GM19438 (cell line): ENCODE measurements around the gene TASP1.
"Not testable (repeated sequence)": the region's sequence is repeated elsewhere in the genome, so short reads cannot be mapped to it uniquely, and the experiment has no call there.

ENCODE experiments used
- ATAC-seq: cut with Tn5 transposase; IDR thresholded peaks from one replicate; pipeline ENCODE4 v1.9.1; 2021; ENCODE audit warnings: low read depth; ENCODE audit not compliant: unreplicated experiment

Gene TASP1, protein sequence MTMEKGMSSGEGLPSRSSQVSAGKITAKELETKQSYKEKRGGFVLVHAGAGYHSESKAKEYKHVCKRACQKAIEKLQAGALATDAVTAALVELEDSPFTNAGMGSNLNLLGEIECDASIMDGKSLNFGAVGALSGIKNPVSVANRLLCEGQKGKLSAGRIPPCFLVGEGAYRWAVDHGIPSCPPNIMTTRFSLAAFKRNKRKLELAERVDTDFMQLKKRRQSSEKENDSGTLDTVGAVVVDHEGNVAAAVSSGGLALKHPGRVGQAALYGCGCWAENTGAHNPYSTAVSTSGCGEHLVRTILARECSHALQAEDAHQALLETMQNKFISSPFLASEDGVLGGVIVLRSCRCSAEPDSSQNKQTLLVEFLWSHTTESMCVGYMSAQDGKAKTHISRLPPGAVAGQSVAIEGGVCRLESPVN

DNA sequence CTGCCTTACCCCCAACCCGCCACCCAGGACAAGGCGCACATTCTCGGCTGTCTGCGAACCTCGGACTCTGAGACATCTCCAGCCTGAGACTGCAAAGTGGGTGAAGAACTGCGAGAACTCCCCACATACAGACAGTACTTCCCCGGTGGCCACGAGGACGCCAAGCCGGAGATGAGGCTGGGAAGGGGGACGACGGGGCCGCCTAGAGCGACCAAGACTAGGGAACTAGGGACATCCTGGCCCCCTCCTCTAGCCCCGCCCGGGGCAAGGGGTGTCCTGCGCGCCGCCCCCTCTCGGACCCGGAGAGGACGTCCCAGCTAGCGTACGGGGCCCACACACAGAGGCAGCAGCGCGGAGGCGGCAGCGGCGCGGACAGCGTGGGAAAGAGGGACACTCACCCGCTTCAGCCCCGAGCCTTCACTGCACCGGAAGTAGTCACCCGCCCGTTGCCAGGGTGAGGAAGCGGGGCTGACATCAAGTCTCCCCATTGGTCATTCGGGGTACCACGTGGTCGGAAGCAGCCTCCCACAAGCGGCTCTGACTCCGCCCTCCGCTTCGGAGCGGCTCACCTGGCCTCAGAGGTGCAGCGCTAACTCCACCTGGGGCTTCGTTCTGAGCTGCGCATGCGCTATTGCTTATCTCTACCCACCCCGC is at the start of gene TASP1:
TASP1 (minus strand) TSS at position 437 of the 654 bp plus-strand sequence. CDS start 8,854 bp downstream, outside the sequence.
- peak; percentile 100 for ATAC-seq

DNA sequence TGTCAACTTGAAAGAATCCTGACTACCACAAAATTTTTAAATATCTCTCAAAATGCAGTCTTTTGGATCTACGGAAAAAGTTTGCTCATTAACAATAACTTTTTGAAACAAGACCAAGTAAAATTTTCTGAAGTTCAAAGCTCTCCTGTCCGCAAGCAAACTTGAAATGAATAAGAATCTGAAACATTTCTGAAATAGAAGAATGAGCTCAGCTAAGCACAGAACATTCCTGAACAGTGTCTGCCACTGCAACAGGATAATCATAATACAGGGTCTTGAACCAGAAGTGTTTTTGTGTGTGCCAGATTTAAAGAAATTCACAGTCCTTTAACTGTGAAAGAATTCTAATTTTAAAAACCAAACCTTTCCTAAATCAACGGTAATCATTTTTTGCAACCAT is 49.1 kb upstream of the TASP1 start:
- ATAC-seq = no peak

DNA sequence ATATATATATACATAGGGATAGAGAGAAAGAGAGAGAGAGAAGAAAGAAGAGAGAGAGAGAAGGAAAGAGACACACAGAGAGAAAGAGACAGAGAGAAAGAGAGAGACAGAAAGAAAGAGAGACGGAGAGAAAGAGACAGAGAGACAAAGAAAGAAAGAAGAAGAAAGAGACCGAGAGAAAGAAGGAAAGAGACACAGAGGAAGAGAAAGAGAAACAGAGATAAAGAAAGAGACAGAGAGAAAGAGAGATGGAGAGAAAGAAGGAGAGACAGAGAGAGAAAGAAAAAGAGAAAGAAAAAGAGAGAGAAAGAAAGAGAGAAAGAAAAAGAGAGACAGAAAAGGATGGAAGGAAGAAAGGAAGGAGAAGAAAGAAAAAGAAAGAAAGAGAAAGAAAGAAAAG is 46.9 kb upstream of the TASP1 start:
- ATAC-seq = no peak

DNA sequence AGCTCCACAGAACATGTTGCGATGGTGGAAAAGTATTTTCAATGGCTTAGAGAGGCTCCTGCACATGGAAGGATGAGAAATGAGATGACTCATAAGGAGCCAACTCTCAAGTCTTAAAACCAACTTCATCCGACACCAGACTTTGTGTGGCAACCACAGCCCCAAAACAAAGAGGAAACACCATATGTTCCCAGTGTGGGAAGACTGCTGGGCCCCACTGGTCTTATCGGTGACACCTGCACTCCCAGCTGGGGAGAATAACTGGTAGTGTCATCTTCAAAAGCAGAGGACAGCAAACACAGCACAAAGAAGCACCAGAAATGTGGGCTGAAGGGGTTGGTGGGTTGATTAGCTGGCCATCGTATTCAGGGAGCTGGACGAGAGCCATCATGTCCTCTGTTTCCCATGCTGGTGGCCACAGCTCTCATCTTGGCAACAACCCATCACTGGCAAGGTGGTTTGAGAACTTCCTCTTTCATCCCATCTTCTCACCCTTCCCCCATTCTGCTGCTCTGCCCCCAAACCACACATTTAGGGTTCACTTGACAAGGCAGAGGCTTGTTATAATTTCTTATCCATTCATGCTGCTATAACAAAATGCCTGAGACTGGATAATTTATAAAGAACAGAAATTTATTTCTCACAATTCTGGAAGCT is 46.0 kb upstream of the TASP1 start:
- ATAC-seq = peak; percentile 77

DNA sequence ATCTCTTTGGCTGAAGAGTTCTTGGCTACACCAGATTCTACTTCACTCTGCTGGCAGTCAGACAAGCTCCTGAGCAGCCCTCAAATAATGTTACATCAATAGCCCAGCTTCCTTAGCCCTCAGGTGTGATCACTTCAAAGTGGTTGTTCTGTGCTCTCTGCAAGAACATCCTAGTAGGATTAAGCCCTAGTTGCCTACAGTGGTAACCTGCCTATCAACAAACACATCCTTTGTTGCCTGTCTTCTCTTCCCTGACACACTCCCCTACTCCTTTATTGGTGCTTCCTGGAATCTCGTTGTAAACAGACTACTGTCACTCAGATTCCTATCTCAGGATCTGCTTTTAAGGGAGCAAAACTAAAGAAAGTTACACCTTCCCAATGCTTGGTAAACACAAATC is 45.1 kb upstream of the TASP1 start:
- no peak for ATAC-seq

DNA sequence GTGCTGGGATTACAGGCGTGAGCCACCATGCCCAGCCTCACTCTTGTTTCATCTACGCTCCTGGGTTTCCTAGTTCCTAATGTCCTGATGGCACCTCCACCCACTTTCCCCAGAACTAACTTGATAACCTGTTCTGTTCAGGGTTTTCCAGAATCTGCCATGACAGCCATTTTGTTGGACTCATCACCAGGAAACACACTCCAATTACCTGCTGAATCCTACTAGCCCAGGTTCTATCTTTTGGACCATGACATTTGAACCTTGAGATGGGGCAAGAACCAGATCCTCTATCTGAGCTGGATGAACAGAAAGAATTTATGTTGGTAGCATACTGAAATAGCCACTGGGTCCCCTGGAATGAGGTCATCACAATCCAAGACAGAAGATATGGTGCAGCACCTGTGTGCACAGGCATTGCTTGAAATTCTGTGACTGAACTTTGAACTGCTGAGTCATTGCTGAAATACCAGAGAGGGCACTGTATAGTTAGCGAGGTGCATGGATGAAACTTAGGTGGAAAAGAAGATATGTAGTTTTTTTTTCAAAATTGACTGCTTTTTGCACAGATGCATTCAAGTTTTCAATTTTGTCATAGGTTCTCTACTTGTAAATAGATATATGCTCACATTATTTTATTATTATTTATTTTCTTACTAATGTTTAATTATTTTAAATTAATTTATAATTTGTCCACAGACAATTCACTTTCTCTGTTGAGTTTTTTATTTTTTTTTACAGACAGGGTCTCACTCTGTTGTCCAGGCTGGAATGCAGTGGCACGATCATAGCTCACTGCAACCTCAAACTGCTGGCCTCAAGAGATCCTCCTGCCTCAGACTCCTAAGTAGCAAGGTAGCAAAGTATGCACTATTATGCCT is 42.8 kb upstream of the TASP1 start:
- ATAC-seq = peak; percentile 56

DNA sequence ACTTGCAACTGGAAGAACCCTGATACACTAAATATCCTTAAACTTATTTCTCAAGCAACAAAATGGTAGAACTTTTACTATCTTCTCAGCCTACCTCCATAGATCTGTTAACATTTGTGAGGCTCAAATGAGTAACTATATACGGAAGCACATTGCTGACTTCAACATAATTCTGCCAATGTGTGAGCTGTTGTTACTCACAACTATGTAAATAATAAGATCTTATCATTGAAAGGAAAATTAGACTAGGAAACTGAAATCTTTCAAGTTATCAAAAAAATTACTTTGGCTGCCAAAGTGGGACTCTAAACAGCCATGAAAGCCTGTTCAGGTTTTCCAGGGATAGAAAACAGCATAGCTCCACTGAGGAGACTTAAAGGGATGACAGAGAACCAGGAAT is 40.2 kb upstream of the TASP1 start:
- ATAC-seq = no peak

DNA sequence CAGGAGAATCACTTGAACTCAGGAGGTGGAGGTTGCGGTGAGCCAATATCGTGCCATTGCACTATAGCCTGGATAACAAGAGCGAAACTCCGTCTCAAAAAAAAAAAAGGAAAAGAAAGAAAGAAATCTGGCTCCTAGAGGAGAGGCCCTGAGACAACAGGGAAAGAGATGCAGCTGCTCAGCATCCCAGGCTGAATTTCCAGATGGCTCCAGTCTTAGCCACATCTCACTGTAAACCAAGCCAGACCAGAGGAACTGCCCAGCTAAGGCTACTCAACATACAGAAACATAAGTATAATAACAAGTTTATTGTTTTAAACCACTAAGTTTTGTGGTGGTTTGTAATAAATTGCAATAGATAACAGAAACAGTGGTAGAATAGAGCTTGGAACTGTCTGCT is 38.5 kb upstream of the TASP1 start:
- ATAC-seq = no peak

DNA sequence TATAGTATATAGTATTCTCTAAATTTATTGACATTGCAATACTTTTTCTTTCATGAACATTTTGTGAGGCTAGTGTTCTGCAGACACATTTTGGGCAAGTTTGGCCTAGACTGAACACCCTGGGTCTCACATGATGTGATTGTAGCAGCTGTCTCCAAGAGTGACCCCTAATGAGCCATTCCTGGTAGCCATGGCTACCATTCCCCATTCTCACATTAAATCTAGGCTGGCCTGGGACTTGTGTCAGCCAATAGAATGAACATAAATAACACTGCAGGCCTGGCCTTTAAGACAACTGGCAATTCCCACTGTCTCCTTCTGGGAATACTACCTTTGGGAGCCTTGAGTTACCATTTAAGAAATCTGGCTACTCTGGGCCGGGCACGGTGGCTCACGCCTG is 38.0 kb upstream of the TASP1 start:
- ATAC-seq = no peak

DNA sequence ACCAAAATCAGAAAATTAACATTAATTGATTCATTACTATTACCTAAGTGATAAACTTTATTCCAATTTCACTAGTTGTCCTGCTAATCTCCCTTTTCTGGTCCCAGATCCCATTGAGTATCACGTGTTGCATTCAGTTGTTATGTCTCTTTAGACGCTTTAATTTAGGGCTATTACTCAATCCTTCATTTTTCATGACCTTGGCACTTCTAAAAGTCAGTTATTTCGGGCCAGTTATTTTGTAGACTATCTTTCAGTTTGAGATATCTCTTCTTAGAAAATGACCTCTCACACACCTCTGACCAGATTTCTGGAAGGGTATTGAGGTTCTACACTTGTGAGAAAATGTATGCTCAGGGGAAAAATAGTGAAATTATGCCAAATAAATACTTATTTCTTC is 34.0 kb upstream of the TASP1 start:
- ATAC-seq = no peak

DNA sequence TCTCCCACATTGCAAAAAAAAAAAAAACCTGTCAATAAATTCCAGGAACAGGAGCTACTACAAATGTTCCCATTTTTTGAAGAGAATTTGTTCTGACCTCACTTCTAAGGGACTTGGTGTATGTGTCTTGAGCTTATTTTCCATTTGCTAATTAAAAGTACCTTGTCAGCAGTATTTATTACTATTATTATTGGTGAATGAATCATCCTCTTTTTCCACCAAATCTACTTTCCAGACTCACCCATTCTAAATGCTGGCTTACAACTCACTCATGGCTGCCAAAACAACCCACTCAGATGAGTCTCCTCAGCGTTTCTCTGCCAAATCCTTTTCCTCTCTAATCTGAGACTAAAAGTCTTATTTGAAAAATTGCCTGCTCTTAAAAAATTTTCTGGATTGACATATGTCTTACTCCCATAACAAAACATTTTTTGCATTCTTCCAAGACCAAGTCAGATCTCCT is 33.2 kb upstream of the TASP1 start:
- ATAC-seq = no peak

DNA sequence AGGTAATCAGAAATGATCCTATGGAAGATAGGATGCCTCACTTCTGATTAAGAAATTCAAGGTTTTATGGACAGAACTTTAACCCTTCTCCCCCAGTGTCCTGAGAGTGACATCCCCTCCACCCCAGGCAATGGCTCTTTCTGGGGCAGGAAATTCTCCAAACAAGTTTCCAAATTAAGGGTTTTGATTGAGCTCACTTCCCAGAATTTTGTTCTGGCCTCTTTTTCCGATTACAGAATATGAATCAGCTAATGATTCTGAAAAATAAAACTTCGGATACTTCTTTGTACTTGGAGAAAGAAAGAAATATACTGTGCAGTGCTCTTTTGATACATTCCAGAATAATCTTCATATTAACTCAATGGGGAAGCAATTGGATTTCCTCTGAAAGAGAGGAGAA is 32.8 kb upstream of the TASP1 start:
- ATAC-seq = no peak

DNA sequence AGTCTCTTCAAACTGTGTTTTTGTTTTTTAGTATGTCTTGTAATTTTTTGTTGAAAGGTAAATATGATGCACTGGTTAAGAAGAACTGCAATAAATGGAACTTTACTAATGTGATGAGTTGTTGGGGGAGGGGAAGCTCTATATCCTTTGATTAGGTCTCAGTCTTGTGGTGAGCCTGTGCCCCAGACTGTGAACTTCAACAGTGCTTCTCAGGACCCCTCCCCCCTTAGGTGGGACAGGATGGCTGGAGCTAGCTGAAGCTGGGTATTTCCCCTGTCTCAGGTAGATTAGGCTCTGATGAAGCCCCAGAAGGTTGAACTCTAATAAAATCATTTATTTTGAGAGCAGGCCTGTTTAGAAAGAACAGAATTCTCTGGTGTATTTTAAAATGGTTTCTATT is 31.4 kb upstream of the TASP1 start:
- no peak for ATAC-seq

DNA sequence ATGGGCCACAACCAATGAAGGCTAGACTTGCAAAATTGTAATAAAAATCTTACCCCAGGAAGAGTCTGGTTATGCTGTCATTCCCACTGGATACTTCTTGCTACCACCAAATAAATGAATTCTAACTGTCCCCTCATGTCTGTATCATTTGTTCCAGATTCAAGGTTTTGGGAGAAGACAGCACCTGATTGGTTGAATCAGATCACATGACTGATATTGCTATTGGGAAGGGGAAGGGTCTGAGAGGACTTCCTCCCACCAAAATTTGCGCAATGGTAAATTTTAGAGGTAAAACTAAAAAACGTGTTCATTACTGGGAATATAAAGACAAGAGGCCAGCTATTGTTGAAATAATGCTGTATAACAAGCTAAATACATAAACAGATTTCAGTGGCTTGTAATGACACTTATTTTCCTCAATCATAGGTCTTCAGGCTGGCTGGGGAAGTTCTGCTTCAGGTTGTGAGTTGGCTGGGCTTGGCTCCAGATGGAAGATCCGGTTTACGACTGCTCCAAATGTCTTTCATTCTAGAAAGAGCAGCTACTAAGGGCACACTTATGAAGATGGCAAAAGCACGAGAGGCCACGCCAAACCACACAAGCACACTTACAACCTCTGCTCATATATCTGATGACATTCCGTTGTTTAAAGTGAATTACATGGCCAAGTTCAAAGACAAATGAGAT is 27.1 kb upstream of the TASP1 start:
- no peak for ATAC-seq

DNA sequence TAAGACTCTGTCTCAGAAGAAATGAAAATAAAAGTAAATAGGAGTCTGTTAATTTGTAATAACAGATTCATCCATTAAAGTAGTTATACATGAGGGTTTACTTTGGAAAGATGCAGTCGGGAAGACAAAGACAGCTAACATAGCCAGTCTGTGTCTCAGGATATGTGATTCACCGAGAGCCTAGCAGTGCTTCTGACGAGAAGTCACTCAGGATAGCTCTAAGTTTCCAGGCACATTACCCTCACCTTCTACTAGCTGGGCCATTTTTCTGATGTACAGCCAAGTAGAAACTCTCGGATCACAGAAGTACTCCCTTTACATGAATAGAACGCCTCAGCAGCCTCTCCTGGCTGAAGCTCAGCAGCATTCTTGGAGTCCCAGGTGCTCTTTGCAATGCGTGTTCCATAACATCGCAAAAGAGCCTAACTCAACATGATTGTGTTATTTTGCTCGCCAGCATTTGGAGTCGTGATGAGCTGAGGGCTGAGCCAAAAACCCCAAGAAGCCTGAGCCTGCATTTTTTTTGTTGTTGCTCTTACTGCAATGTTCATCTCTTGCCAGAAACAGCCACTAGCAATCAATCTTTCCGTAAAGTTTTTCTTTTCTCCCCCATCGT is 22.4 kb upstream of the TASP1 start:
- ATAC-seq = no peak

DNA sequence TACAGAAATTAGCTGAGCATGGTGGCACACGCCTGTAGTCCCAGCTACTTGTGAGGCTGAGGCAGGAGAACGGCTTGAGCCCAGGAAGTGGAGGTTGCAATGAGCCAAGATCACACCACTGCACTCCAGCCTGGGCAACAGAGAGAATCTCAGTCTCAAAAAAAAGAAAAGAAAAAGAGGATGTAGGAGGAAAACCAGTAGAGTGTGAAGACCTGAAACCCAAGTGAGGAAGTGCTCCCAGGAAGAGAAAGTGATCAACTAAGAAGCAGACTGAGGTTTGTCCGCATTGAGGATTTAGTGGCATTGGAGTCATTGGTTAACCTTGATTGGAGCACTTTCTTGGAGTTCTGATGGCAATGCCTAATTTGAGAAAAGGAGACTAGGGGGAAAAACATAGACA is 20.6 kb upstream of the TASP1 start:
- peak; percentile 98 for ATAC-seq

DNA sequence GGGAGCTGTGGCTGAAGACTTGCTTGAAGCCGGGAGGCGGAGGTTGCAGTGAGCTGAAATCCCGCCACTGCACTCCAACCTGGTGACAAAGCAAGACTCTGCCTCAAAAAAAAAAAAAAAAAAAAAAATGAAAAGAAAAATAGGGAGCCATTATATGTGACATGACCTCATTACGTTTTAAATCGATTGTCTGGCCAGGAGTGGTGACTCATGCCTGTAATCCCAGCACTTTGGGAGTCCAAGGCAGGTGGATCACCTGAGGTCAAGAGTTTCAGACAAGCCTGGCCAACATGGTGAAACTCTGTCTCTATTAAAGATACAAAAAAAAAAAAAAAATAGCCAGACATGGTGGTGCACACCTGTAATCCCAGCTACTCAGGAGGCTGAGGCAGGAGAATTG is 19.3 kb upstream of the TASP1 start:
- not testable (repeated sequence) for ATAC-seq

DNA sequence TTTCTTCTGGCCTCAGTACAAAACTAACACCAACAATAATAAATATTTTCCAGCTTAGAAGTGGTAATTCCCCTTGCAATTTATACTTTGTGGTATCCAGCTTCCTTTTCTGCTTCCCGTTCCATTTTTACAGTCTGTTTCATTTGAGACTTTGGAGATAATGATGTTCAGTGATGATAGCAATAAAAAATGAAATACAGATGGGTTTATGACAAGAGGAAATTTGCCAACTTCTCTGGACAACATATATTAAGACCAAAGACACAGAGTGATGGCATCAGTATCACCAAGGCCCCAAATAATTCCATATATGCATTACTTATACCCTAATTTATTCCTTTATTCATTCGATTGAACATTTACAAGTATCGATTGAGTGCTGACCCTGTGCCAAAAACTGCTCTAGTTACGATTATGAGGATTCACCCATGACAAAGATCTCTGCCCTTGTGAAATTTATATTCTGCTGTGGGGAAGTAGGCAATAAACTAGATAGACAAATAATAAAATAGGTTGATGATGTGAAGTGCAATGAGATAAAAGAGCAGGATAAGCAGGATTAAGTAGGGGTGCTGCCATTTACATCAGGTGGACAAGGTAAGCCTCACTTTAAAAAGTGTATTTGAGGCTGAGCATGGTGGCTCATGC is 18.1 kb upstream of the TASP1 start:
- ATAC-seq = no peak

DNA sequence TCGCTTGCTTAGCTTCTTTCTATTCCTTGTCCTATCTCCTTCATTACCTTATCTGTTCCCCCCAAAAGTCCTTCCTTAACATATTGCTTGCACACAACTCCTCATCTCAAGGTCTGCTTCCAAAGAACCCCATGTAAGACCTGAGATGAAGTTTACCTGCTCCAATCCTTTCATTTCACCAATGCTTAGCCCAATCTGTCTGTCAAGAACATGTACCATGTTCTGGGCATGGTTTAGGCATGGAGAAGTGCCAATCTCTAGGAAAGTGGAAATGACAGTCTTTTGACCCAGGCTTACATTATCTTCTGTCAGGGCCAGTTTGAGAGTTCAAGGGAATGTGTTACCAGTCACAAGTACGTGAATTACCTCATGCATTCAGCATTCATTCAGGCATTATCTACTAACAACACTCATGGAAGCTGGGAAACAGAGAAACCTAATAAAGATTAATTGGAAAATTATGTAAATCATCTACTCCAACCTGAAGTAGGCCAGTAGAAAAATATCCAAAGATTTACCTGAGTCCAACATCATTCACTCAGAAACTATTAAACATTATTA is 15.8 kb upstream of the TASP1 start:
- no peak for ATAC-seq
